HG02588 (cell line): Measurements from ENCODE around the gene ARHGAP35.
"Not testable (repeated sequence)": the region's sequence is repeated elsewhere in the genome, so short reads cannot be mapped to it uniquely, and the experiment has no call there.

Experiments
- ATAC-seq: cut with Tn5 transposase; IDR thresholded peaks from one replicate; pipeline ENCODE4 v1.9.1; 2021; ENCODE audit warnings: mild to moderate bottlenecking, moderate library complexity; ENCODE audit not compliant: unreplicated experiment

The ARHGAP35 gene

DNA sequence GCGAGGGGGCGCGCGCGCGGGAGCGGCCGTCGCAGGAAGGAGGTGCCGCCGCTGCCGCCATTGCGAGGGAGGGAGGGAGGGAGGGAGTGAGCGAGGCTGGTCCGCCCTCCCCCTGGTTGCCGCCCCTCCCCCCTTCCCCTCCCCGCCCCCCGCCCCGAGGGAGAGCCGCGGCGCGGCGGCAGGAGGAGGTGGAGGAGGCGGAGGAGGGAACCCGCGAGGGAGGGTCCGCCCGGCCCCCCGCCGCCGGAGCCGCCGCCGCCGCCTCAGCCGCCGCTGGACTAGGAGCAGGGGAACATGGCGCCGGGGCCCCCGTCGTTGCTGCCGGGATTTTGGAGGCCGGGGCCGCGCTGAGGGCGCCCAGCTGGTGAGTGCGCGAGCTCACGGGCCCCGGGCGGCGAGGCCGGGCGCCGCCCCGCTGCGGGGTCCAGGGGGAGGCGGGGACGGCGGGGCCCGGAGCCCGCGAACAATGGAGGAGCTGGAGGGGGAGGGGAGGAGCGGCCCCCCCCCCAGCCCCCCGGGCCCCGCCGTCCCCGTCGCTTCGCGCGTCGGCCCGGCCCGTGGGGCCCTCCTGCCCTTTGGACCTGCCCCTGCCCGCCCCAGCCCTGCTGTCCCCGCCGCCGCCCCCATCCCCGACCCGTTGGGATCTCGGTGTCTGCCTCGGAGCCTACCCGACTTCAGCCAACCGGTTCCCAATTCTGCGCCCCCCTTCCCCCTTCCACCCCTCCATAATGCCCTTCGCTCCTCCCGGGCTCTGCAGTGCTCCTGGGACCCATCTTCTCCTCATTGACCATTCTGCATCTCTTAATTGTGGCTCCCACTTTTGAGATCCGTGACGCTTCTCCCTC, at the start of gene ARHGAP35:
Gene ARHGAP35, plus strand, starts transcription at position 152 of the 845 bp plus-strand sequence. CDS start 57,679 bp downstream, outside the sequence.
- no peak for ATAC-seq

DNA sequence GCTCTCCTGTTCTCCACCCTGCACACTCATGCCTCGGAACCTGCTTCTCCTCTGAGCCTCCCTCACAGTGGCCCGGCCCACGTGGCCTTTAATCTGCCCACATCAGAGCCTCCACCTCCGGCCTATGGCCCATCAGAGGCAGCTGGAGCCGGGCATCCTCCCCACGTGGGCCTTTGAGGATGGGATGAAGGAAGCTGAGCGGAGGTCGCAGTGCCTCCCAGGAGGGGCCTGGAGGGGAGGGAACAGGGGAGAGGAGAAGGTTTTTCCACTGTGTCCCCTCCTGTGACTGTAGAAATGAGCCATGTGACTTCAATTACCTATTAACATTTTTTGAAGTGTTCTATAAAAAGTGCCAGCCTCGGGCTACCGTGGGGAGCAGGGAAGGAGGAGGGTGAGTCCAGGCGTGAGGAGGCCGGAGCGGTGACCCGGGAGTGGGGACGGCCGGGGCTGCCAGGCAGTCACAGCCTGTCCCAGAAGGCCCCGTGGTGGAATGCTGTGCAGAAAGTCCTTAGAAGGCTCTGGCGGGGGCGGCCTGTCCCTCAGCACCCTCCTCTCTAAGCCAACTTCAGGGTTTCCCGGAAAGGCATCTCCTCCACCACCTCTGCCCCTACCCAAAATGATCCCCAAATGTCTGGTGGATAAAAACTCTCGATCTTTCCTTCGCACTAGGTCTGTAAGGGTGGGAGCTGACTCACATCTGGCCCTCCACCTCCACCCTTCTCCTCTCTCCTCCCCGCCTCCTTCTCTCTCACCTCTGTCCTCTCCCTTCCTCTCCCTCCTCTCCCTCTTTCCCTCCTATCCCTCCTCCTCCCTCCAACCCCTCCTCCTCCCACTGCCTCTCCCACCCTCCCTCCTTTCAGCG, 47.6 kb upstream of the ARHGAP35 start:
- ATAC-seq = no peak

DNA sequence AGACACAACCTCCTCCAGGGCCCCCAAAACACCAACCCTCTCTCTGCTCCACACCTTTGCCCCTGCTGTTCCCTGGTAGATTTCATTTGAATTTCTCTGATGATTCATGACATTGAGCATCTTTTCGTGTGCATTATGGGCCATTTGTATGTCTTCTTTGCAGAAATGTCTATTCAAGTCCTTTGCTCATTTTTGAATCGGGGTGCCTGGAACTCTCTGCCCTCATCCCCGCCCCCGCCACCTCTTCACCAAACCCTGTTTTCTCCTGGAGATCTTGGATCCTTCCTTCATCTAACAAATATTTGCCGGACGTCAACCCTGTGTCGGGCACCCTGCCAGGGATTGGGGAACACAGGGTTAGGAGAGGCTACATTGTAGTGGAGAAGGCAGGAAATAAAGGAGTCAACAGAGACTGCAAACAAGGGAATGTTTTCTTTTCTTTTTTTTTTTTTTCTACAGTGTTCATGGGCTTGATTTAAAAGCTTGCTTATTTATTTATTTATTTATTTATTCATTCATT, 46.9 kb upstream of the ARHGAP35 start:
- no peak for ATAC-seq

DNA sequence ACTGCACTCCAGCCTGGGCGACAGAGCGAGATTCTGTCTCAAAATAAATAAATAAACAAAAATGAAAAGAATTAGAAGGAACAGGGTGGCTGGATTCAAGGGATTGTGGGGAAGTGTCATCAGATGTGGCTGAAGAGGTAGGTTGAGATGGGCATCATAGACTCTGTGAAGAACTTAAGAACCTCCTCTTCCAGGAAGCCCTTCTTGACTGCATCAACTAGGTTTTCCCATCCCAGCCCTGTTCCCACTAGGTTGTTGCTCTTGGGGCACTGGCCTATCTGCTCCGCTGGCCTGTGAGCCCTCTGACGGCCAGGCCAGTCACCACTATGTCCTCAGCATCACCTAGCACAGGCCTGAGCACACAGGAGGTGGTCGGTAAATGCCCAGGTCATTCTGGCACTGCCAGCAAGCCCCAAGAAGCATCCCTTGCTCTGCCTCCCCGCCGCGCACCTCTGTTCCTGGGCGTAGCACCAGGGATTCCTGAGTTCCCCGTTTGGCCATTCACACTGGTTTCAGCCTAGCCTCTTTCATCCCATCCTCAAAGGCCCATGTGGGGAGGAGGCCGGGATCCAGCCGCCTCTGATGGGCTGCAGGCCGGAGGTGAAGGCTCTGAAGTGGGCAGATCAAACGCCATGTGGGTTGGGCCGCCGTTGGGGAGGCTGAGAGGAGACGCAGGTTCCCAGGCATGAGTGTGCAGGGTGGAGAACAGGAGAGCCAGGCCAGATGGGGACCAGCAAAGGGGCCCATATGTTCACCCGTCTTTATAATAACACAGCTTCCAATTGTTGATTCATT, 44.8 kb upstream of the ARHGAP35 start:
- no peak for ATAC-seq

DNA sequence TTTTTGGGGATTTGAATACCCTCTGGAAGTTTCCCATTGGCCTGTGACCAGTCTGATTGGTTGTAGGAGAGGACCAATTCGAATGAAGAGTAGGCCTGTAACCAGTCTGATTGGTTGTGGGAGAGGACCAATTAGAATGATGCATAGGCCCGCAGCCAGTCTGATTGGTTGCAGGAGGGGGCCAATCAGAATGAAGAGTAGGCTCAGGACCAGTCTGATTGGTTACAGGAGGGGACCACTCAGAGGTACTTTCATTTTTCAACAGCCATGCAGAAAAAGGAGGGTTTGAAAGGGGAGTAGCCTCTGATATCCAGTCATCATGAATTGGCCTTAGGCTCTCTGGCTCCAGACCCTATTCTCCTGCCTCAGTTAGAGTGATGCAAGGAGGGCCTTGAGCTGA, 42.0 kb upstream of the ARHGAP35 start:
- ATAC-seq = no peak

DNA sequence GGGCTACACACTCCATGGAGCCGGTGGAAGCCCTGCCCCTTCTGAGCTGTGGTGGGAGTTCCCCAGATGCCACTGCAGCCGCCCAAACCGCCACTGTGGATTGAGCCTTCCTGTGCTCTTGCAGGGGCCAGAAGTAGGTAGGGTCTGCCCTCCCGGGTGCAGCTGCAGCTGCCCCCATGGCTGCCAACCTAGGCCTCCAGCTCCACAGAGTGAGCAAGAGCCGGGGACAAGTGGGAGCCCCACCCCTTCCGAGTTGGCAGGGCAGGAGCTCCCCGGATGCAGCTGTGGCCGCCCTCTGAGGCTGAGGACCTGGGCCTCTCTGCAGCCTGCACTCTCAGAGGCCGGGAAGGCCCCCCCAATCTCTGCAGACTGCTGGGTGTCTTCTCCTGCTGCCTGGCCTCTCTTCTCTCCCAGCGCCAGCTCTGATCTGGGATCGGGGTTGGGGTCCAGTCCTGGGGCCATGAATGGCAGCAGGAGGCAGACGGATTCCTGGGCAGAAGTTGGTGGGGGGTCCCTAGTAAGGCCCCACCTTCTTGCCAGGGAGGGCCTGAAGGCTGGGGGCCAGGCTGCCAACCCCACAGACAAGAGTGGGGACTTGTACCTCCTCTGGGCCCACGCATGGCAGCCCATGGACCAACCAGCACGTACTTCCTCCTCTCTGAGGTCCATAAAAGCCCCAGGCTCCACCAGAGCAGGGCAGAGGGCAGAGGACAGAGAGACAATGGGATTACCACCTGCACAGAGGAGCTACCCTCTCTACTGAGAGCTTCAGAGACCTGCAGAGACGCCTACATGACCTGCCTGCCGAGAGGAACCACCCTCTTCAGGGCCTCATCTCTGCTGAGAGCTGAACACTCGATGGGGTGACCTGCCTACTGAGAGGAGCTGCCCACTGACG, 39.0 kb upstream of the ARHGAP35 start:
- ATAC-seq = no peak

DNA sequence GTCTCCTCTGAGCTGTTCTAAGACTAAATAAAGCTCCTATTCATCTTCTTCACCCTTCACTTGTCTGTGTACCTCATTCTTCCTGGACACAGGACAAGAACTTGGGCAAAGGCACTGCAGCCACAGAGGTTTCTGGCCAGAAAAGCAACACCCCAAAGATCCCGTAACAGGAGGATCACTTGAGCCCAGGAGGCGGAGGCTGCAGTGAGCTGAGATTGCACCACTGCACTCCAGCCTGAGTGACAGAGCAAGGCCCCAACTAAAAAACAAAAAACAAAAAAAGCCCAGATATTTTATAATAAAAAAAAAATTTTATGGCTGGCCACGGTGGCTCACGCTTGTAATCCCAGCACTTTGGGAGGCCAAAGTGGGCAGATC, 38.4 kb upstream of the ARHGAP35 start:
- not testable (repeated sequence) for ATAC-seq

DNA sequence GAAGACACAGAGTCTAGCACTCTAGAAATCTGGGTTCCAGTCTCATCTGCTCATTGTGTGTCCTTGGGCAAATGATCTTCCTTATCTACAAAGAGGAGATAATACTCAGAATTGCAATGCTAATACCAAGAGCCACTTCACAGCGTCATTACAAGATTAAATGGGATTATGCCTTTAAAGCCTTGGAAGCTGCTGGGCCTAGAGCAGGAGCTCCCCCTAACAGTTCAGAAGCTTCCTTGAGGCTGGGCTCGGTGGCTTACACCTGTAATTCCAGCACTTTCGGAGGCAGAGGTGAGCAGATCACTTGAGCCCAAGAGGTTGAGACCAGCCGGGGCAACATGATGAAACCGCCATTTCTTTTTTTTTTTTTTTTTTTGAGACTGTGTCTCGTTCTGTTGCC, 37.7 kb upstream of the ARHGAP35 start:
- ATAC-seq = no peak

DNA sequence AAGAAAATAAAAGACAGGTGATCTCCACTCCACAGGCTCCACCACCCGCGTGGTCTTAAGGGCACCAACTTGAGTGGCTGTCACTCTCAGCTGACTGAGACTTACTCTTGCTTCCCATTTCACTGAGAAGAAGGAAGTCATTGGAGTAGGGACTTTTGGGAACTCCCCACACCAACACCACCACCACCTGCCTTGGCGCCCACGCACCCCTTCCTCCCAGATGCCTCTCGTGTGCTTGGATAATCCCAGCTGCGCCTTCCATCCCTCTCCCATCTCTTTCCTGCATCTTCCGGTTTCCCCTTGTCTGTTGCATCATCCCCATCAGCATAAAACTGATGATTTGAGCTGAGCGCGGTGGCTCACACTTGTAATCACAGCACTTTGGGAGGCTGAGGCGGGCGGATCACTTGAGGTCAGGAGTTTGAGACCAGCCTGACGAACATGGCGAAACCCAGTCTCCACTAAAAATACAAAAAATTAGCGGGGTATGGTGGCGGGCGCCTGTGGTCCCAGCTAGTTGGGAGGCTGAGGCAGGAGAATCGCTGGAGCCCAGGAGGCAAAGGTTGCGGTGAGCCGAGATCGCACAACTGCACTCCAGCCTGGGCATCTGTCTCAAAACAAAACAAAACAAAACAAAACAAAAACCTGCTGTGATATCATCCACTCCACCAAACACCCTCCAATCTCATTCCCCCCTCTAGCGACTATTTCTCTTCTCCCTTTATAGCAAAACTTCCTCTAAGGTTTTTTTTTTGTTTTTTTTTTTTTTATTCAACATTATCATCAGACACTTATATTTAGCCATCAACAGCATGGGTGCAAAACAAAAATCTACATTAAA, 35.7 kb upstream of the ARHGAP35 start:
- no peak for ATAC-seq

DNA sequence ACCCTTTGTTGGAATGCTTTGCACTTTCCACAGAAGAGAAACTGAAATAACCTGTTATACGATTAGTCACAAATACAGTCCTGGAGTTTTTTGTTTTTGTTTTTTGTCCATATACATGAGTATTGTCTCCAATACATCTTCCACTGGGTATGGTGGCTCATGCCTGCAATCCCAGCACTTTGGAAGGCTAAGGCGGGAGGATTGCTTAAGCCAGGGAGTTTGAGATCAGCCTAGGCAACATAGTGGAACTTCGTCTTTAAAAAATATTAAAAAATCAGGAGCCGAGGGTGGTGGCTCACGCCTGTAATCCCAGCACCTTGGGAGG, 35.1 kb upstream of the ARHGAP35 start:
- no peak for ATAC-seq

DNA sequence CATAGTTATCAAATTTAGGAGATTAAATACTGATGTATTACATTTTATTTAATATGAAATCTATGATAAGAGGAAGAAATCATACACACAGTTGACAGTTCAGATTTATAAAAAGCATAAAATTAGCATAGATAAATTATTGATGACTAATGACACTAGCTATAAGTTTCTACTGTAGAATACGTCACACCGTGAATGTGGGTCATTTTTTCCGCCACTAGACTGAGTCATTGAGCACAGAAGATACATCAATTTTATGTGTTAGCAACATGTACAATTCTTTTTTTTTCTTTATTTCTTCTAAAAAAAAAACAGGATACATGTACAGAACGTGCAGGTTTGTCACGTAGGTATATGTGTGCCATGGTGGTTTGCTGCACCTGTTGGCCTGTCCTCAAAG, 32.3 kb upstream of the ARHGAP35 start:
- no peak for ATAC-seq

DNA sequence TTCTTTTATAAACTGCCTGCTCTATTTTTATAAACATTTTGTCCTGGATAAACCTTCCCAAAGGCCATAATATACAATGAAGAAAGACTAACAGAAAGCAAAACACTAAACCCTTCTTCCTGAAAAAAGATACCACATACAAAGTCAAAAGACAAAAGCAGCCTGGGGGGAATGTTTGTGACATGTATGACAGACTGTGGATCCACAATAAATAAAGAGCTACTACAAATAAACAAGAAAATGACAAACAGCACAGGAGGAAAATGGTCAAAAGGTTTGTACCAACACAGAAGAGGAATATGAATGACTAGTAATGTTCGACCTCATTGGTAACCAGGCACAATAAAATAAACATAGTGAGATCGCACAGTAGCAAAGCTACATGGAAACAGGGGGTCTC, 29.9 kb upstream of the ARHGAP35 start:
- no peak for ATAC-seq

DNA sequence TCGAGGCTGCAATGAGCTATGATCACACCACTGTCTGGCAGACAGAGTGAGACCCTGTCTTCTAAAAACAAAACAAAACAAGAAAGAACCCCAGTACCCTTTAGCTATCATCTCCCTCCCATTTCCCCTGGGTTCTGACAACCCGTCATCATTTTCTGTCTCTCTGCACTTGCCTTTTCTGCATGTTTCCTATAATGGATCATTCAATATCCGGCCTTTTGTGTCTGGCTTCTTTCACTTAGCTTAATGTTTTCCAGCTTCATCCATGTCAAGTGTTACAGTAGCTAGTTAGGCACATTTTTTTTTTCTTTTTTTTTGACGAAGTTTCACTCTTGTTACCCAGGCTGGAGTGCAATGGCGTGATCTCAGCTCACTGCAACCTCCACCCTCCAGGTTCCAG, 26.7 kb upstream of the ARHGAP35 start:
- no peak for ATAC-seq

DNA sequence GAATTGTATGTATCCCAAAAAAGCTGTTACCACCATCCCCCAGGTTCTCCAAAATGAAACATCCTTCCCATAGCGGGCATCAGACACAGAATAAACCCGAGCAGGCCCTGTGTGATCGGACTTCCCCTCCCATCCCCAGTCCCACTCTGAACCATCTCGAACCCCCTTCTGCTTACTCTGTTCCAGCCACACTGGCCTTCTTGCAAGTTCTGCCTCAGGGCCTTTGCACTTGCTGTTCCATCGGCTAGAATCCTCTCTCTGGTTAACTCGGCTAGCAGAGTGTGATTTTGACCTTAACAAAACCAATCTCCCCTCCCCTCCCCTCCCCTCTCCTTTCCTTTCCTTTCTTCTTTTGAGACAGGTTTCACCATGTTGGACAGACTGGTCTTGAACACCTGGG, 25.8 kb upstream of the ARHGAP35 start:
- ATAC-seq = no peak

DNA sequence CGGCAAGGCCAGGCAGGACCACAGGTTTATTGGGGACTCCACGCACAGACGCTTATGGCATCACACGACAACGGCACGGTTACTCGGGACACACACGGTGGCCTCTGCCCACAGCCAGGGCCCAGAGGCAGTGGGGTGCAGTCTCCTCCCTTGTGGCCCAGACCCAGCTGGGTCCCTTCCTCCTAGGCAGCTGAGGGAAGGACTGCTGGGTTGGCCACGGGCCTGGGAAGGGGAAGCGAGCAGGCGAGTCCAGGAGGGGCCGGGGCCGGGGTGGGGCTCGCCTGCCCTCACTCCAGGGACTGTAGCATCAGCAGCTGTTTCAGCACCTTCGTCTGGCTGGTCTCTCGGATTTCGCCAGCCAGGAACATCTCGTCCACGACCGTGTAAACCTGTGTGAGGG, 22.6 kb upstream of the ARHGAP35 start:
- ATAC-seq = no peak

DNA sequence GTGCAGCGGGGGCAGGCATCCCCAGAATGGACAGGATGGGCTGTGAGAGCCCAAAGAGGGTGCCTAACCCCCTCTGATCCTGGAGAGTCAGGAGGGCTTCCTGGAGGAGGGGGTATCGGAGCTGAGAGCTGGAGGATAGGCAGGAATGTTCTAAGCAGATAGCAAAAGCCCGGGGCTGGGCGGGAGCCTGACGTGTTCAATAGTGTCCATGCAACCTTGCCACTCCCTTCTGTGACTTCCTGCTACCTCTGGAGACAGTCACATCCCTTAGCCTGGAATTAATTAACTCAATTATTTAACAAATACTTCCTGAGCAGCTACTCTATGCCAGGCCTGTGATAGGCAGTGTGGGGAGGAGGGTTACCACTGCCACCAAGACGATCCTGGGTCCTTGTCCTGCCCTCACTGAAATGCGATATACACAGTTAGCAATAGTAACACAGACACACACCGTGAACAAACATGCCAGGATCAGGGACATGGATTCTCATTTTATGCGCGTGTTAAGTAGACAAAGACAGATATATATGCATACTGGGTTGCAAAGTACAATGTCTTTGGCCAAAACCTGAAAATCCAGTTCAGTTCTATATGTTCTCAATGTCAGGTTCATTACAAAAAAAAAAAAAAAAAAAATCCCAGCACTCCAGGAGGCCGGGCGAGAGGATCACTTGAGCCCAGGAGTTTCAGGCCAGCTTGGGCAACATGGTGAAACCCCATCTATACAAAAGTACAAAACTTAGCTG, 20.9 kb upstream of the ARHGAP35 start:
- no peak for ATAC-seq

DNA sequence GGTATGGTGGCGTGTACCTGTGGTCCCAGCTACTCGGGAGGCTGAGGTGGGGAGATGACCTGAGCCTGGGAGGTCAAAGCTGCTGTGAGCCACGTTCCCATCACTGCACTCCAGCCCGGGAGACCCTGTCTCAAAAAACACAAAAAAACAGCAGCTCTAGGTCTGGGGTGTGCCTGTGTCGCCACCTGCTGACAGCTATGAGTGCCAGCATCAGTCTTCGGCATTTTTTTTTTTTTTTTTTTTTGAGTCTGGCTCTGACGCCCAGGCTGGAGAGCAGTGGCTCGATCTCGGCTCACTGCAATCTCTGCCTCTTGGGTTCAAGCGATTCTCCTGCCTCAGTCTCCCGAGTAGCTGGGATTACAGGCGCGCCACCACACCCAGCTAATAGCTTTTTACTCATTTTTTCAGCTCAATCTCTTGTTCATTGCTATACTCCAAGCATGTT, 20.3 kb upstream of the ARHGAP35 start:
- no peak for ATAC-seq

DNA sequence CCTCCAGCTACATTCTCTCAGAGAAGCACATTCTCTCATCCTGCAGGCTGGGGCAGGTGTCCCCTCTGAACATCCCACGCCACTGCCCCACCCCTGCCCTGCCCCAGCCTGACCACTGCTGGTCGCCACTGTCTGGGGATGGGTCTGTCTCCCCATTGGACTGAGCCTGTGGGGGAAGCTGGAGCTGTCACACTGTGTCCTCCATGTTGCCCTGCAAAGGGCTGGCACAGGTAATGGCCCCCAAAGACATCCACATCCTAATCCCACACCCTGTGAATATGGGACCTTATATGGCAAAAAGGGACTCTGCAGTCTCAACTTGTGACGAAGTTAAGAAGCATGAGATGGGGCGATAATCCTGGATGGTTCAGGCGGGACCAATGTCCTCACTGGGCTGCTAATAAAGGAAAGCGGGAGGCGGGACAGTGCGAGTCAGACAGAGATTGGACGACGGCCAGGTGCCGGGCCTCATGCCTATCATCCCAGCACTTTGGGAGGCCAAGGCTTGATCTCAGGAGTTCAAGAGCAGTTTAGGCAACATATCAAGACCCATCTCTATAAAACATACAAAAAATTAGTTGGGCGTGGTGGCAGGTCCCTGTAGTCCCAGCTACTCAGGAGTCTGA, 19.2 kb upstream of the ARHGAP35 start:
- no peak for ATAC-seq
